ENCODE results near the gene GLP2R. TPM values are rescaled to one million over a fixed set of nuclear protein-coding genes. Genes with fewer than 3 reads are reported as not detected.

Gene GLP2R
- total and polyA plus RNA-seq, 3 donors from 2014 or later = 0.70 to 1.3 (median 0.81) TPM

DNA sequence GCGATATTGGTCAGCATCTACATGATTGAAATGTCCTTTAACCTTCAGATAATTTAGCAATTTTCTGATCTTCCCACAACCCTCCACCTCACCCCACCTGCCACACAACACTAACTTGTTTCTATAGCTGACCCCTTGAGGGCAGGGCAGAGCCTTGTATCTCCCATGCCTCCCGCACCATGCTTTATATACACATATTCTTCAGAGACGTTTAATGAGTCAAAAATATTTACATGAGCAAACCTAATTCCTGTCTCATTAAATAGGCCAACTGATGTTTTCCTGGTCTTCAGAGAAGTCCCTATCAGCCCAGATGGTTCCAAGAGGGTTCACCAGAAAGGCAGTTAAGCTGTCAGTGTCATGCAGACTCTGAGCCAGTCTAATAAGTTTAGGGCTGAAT lies 27.7 kb upstream of the GLP2R start:
- Histone ChIP-seq H3K4me3 (no peak overlapping the region), H3K36me3 (ENCODE audit: low read depth, missing control alignments) (no peaks in the 10 kb centered on the region), H3K27me3 (no peaks in the 10 kb centered on the region), H3K27ac (no peak overlapping the region), H3K9me3 (no peaks in the 10 kb centered on the region), H3K4me1 (no peaks in the 10 kb centered on the region)
- DNase-seq = no peak
- intact Hi-C loops (cut with DNase I; ENCODE audit: low total_unique reads) = no loop called here
- no peak for TF ChIP-seq POLR2A (IDR thresholded peaks at IDR 0.05)
- TF ChIP-seq, protein P1, sequence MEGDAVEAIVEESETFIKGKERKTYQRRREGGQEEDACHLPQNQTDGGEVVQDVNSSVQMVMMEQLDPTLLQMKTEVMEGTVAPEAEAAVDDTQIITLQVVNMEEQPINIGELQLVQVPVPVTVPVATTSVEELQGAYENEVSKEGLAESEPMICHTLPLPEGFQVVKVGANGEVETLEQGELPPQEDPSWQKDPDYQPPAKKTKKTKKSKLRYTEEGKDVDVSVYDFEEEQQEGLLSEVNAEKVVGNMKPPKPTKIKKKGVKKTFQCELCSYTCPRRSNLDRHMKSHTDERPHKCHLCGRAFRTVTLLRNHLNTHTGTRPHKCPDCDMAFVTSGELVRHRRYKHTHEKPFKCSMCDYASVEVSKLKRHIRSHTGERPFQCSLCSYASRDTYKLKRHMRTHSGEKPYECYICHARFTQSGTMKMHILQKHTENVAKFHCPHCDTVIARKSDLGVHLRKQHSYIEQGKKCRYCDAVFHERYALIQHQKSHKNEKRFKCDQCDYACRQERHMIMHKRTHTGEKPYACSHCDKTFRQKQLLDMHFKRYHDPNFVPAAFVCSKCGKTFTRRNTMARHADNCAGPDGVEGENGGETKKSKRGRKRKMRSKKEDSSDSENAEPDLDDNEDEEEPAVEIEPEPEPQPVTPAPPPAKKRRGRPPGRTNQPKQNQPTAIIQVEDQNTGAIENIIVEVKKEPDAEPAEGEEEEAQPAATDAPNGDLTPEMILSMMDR (IDR thresholded peaks at IDR 0.05) = no peak
- WGBS, 2 donors = 81 to 89% methylated on average over 3 of the region's 3 CpGs

DNA sequence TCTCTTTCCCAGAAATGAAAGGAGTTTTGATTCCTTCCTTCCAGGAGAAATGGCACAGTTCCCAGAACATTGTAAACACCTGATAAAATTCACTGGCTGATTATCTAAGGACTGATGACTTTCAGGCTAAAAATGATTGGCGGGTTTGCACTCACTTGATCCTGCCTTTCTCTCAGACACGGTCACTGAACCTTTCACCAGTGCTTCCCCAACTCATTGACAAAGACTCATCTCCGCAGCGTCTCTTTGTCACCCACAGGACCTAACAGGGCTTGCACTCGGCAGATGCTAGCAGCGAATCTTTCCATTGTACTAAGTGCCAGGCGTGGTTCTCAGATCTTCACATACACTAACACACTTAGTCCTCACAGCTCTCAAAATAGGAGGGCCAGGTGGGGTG lies 27.0 kb upstream of the GLP2R start:
- no peaks in the 10 kb centered on the region for H3K9me3 ChIP-seq
- H3K4me3 ChIP-seq = no peak overlapping the region
- no peaks in the 10 kb centered on the region for H3K4me1 ChIP-seq
- H3K27me3 ChIP-seq = no peaks in the 10 kb centered on the region
- 84 to 91% methylated on average over 7 of the region's 7 CpGs for WGBS, 2 donors
- intact Hi-C loops (cut with DNase I; ENCODE audit: low total_unique reads) = no loop called here
- H3K27ac ChIP-seq = no peak overlapping the region
- no peak for DNase-seq
- H3K36me3 ChIP-seq (ENCODE audit: low read depth, missing control alignments) = no peaks in the 10 kb centered on the region
- TF ChIP-seq POLR2A (IDR thresholded peaks at IDR 0.05) = no peak
- TF ChIP-seq, protein P1 (IDR thresholded peaks at IDR 0.05) = no peak

DNA sequence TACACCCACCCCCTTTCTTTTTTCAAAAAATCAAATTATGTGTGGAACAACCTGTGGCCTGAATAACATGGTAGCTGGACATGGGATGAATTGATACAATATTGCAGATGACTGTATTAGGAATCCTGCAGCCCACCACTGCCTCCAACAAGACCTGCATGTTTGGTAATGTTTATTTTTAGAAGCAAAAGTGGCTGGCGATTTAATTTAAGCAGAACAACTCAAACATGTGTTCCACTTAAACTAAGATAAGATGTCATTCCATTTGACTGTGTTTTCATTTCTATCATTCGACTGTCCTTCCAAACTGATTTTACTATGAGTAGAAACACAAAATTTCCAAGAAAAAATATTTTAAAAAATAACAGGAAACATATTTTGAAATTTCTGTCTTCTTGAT lies 24.2 kb upstream of the GLP2R start:
- no peak for DNase-seq
- Histone ChIP-seq H3K9me3 (no peaks in the 10 kb centered on the region), H3K4me1 (no peaks in the 10 kb centered on the region), H3K27ac (no peak overlapping the region), H3K27me3 (no peaks in the 10 kb centered on the region), H3K36me3 (ENCODE audit: low read depth, missing control alignments) (no peaks in the 10 kb centered on the region), H3K4me3 (no peak overlapping the region)
- WGBS, 2 donors = 38 to 45% methylated on average over 2 of the region's 2 CpGs
- TF ChIP-seq, protein P1 (IDR thresholded peaks at IDR 0.05) = no peak
- no peak for TF ChIP-seq POLR2A (IDR thresholded peaks at IDR 0.05)
- intact Hi-C loops (cut with DNase I; ENCODE audit: low total_unique reads) = no loop called here

DNA sequence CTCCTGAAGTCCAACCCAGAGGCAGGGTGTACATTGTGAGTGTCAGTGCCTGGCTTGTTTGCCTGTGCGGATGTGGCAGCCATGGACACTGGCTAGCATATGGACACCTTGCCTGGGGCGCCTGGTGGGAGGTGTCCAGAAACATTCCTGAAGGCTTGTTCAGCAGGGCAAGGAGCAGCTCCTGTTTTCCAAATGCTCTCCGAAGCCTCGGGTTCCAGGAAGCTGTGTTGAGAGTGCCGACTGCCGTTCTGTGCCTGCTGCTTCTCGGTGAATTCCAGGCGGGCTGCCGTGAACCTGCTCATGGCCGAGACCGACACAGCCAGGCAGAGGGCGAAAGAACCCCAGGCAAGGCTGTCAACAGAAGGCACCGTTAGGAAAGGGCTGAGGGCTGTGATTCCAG lies 23.4 kb upstream of the GLP2R start:
- DNase-seq = no peak
- intact Hi-C loops (cut with DNase I; ENCODE audit: low total_unique reads) = no loop called here
- Histone ChIP-seq H3K27me3 (no peaks in the 10 kb centered on the region), H3K4me3 (no peak overlapping the region), H3K36me3 (ENCODE audit: low read depth, missing control alignments) (no peaks in the 10 kb centered on the region), H3K9me3 (no peaks in the 10 kb centered on the region), H3K27ac (no peak overlapping the region), H3K4me1 (no peaks in the 10 kb centered on the region)
- WGBS, 2 donors = 80 to 83% methylated on average over 11 to 13 of the region's 13 CpGs
- TF ChIP-seq, protein P1 (IDR thresholded peaks at IDR 0.05) = no peak
- TF ChIP-seq POLR2A (IDR thresholded peaks at IDR 0.05) = no peak

DNA sequence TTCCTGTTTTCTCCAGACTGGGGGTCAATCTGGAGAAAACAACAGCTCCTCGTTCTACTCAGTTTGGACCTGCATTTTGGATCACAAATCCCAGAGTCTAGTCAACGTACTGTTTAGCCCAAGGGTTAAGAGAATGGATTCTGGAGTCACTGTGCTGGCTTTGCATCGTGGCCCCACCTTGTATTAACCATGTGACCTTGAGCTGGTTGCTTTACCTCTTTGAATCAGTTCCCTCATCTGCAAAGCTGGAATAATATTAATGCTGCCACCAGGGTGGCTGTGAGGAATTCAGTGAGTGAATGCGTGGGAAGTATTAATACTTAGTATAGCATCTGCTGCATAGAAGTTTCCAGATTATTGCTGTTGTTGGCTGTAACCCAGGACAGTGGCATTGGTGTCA lies 23.0 kb upstream of the GLP2R start:
- no peak overlapping the region for H3K4me3 ChIP-seq
- TF ChIP-seq POLR2A (IDR thresholded peaks at IDR 0.05) = no peak
- TF ChIP-seq, protein P1 (IDR thresholded peaks at IDR 0.05) = no peak
- H3K4me1 ChIP-seq = no peaks in the 10 kb centered on the region
- no peak for DNase-seq
- H3K27me3 ChIP-seq = no peaks in the 10 kb centered on the region
- intact Hi-C loops (cut with DNase I; ENCODE audit: low total_unique reads) = no loop called here
- 56 to 65% methylated on average over 3 to 4 of the region's 4 CpGs for WGBS, 2 donors
- no peaks in the 10 kb centered on the region for H3K9me3 ChIP-seq
- no peaks in the 10 kb centered on the region for H3K36me3 ChIP-seq (ENCODE audit: low read depth, missing control alignments)
- H3K27ac ChIP-seq = no peak overlapping the region
